Measurements from ENCODE around the gene WASHC1. TPM values are rescaled to one million over a fixed set of nuclear protein-coding genes. Genes with fewer than 3 reads are reported as not detected.
"Not testable (repeated sequence)": the region's sequence is repeated elsewhere in the genome, so short reads cannot be mapped to it uniquely, and the experiment has no call there.

WASHC1 gene
- total and polyA plus RNA-seq, 9 of the 15 experiments (the other 6 are each of a cell fraction or from before 2014, with no cell fraction given) = 0.21 to 25.6 (median 11.0) TPM

GRCh38 chr9:63031-63629, 33.9 kb upstream of the WASHC1 start:
- H3K4me3 ChIP-seq; BruUV-seq (replicated peaks); H3K9me1 ChIP-seq (ENCODE audit: control insufficient read depth, insufficient read depth, low read length); H3K27me3 ChIP-seq (ENCODE audit: control insufficient read depth in 2 of 2, insufficient read depth in 2 of 2, low read length in 2 of 2); H3K9ac ChIP-seq (ENCODE audit: insufficient read depth in 1 of 2, low read depth in 2 of 2, low read length in 2 of 2); H3K79me2 ChIP-seq (ENCODE audit: control insufficient read depth, insufficient read depth, low read length); CTCF ChIA-PET (ENCODE audit: low intra/inter-chr PET ratio); intact Hi-C loops (cut with micrococcal nuclease); POLR2A ChIA-PET; H3K4me1 ChIP-seq (replicated peaks in 1 of 2; ENCODE audit: control insufficient read depth in 2 of 2, insufficient read depth in 2 of 2, low read length in 2 of 2); H3K36me3 ChIP-seq (ENCODE audit: control insufficient read depth, insufficient read depth, low read length); in situ Hi-C loops (cut with MboI); FAIRE-seq; H3K9me3 ChIP-seq (replicated peaks; ENCODE audit: control insufficient read depth, insufficient read depth, low read depth, low read length); H4K20me1 ChIP-seq (replicated peaks; ENCODE audit: control insufficient read depth, insufficient read depth, low read length): not testable (repeated sequence)
- Histone ChIP-seq H3K4me2 (ENCODE audit: insufficient read depth, low read length) (peak overlapping the region; percentile 52), H3K27ac (ENCODE audit: extremely low read depth, low read depth, low read length) (peak overlapping the region; percentile 49; the same call in 1 of the 3 replicates), H2AFZ (ENCODE audit: low read depth, low read length) (peak overlapping the region; percentile 84)
- DNase-seq (ENCODE audit: extremely low read depth in 1 of 4, low spot score in 3 of 4) (peak in 1 of 4 experiments; percentile 52), ATAC-seq (peak; percentile 90)
- WGBS (ENCODE audit: insufficient coverage, low coverage, missing lambda C conversion rate) = 0% methylated on average over 6 of the region's 10 CpGs
- TF ChIP-seq, protein P1, sequence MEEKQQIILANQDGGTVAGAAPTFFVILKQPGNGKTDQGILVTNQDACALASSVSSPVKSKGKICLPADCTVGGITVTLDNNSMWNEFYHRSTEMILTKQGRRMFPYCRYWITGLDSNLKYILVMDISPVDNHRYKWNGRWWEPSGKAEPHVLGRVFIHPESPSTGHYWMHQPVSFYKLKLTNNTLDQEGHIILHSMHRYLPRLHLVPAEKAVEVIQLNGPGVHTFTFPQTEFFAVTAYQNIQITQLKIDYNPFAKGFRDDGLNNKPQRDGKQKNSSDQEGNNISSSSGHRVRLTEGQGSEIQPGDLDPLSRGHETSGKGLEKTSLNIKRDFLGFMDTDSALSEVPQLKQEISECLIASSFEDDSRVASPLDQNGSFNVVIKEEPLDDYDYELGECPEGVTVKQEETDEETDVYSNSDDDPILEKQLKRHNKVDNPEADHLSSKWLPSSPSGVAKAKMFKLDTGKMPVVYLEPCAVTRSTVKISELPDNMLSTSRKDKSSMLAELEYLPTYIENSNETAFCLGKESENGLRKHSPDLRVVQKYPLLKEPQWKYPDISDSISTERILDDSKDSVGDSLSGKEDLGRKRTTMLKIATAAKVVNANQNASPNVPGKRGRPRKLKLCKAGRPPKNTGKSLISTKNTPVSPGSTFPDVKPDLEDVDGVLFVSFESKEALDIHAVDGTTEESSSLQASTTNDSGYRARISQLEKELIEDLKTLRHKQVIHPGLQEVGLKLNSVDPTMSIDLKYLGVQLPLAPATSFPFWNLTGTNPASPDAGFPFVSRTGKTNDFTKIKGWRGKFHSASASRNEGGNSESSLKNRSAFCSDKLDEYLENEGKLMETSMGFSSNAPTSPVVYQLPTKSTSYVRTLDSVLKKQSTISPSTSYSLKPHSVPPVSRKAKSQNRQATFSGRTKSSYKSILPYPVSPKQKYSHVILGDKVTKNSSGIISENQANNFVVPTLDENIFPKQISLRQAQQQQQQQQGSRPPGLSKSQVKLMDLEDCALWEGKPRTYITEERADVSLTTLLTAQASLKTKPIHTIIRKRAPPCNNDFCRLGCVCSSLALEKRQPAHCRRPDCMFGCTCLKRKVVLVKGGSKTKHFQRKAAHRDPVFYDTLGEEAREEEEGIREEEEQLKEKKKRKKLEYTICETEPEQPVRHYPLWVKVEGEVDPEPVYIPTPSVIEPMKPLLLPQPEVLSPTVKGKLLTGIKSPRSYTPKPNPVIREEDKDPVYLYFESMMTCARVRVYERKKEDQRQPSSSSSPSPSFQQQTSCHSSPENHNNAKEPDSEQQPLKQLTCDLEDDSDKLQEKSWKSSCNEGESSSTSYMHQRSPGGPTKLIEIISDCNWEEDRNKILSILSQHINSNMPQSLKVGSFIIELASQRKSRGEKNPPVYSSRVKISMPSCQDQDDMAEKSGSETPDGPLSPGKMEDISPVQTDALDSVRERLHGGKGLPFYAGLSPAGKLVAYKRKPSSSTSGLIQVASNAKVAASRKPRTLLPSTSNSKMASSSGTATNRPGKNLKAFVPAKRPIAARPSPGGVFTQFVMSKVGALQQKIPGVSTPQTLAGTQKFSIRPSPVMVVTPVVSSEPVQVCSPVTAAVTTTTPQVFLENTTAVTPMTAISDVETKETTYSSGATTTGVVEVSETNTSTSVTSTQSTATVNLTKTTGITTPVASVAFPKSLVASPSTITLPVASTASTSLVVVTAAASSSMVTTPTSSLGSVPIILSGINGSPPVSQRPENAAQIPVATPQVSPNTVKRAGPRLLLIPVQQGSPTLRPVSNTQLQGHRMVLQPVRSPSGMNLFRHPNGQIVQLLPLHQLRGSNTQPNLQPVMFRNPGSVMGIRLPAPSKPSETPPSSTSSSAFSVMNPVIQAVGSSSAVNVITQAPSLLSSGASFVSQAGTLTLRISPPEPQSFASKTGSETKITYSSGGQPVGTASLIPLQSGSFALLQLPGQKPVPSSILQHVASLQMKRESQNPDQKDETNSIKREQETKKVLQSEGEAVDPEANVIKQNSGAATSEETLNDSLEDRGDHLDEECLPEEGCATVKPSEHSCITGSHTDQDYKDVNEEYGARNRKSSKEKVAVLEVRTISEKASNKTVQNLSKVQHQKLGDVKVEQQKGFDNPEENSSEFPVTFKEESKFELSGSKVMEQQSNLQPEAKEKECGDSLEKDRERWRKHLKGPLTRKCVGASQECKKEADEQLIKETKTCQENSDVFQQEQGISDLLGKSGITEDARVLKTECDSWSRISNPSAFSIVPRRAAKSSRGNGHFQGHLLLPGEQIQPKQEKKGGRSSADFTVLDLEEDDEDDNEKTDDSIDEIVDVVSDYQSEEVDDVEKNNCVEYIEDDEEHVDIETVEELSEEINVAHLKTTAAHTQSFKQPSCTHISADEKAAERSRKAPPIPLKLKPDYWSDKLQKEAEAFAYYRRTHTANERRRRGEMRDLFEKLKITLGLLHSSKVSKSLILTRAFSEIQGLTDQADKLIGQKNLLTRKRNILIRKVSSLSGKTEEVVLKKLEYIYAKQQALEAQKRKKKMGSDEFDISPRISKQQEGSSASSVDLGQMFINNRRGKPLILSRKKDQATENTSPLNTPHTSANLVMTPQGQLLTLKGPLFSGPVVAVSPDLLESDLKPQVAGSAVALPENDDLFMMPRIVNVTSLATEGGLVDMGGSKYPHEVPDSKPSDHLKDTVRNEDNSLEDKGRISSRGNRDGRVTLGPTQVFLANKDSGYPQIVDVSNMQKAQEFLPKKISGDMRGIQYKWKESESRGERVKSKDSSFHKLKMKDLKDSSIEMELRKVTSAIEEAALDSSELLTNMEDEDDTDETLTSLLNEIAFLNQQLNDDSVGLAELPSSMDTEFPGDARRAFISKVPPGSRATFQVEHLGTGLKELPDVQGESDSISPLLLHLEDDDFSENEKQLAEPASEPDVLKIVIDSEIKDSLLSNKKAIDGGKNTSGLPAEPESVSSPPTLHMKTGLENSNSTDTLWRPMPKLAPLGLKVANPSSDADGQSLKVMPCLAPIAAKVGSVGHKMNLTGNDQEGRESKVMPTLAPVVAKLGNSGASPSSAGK (IDR thresholded peaks at IDR 0.05) = peak; percentile 43
- TF ChIP-seq MAFF (IDR thresholded peaks at IDR 0.05; ENCODE audit: low read length) (peak; percentile 63), MAFG (tag; conservative IDR thresholded peaks at IDR 0.05) (peak; percentile 80), L3MBTL2 (IDR thresholded peaks at IDR 0.05) (0 out of 2 replicates have a peak, but pooled peaks have one; percentile 17), NFIC (IDR thresholded peaks at IDR 0.05) (peak; percentile 56; the same call in 1 of the 2 replicates), MAFK (IDR thresholded peaks at IDR 0.05; ENCODE audit: low read length) (peak; percentile 56; the same call in 1 of the 2 replicates)
- TF ChIP-seq, protein P2, sequence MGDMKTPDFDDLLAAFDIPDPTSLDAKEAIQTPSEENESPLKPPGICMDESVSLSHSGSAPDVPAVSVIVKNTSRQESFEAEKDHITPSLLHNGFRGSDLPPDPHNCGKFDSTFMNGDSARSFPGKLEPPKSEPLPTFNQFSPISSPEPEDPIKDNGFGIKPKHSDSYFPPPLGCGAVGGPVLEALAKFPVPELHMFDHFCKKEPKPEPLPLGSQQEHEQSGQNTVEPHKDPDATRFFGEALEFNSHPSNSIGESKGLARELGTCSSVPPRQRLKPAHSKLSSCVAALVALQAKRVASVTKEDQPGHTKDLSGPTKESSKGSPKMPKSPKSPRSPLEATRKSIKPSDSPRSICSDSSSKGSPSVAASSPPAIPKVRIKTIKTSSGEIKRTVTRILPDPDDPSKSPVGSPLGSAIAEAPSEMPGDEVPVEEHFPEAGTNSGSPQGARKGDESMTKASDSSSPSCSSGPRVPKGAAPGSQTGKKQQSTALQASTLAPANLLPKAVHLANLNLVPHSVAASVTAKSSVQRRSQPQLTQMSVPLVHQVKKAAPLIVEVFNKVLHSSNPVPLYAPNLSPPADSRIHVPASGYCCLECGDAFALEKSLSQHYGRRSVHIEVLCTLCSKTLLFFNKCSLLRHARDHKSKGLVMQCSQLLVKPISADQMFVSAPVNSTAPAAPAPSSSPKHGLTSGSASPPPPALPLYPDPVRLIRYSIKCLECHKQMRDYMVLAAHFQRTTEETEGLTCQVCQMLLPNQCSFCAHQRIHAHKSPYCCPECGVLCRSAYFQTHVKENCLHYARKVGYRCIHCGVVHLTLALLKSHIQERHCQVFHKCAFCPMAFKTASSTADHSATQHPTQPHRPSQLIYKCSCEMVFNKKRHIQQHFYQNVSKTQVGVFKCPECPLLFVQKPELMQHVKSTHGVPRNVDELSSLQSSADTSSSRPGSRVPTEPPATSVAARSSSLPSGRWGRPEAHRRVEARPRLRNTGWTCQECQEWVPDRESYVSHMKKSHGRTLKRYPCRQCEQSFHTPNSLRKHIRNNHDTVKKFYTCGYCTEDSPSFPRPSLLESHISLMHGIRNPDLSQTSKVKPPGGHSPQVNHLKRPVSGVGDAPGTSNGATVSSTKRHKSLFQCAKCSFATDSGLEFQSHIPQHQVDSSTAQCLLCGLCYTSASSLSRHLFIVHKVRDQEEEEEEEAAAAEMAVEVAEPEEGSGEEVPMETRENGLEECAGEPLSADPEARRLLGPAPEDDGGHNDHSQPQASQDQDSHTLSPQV (IDR thresholded peaks at IDR 0.05) = 0 out of 2 replicates have a peak, but pooled peaks have one; percentile 8

Measured in K562 (cell line).